ENCODE results near the gene RELN. TPM values are rescaled to one million over a fixed set of nuclear protein-coding genes. Genes with fewer than 3 reads are reported as not detected.
"Not testable (repeated sequence)": the region's sequence is repeated elsewhere in the genome, so short reads cannot be mapped to it uniquely, and the experiment has no call there.

RELN gene
- polyA plus RNA-seq, 1 donor = 2.1 TPM

GRCh38 chr7:103832438-103832837 is 157.0 kb downstream of the RELN start:
- no peak for DNase-seq

GRCh38 chr7:103824251-103824650 is 165.2 kb downstream of the RELN start:
- no peak for DNase-seq

GRCh38 chr7:103823084-103823483 is 166.4 kb downstream of the RELN start:
- DNase-seq = no peak

GRCh38 chr7:103821092-103821491 is 168.4 kb downstream of the RELN start:
- DNase-seq = no peak

GRCh38 chr7:103815972-103816371 is 173.5 kb downstream of the RELN start:
- DNase-seq = not testable (repeated sequence)

- no peak for DNase-seq
Measured at GRCh38 chr7:103813970-103814369, 175.5 kb downstream of the RELN start.

- DNase-seq = no peak
Measured at GRCh38 chr7:103811997-103812396, 177.5 kb downstream of the RELN start.

GRCh38 chr7:103811290-103811689 is 178.2 kb downstream of the RELN start:
- DNase-seq = no peak

- no peak for DNase-seq
Measured at GRCh38 chr7:103810112-103810744, 179.2 kb downstream of the RELN start.

- no peak for DNase-seq
Measured at GRCh38 chr7:103809229-103809994, 180.0 kb downstream of the RELN start.

GRCh38 chr7:103805346-103805745 is 184.1 kb downstream of the RELN start:
- no peak for DNase-seq

- DNase-seq = no peak
Measured at GRCh38 chr7:103803631-103804030, 185.8 kb downstream of the RELN start.

- DNase-seq = no peak
Measured at GRCh38 chr7:103799298-103799697, 190.2 kb downstream of the RELN start.

- DNase-seq = no peak
Measured at GRCh38 chr7:103797647-103798307, 191.7 kb downstream of the RELN start.

GRCh38 chr7:103796327-103796962 is 193.0 kb downstream of the RELN start:
- no peak for DNase-seq

- no peak for DNase-seq
Measured at GRCh38 chr7:103795787-103796186, 193.7 kb downstream of the RELN start.

GRCh38 chr7:103795107-103795506 is 194.4 kb downstream of the RELN start:
- DNase-seq = no peak

GRCh38 chr7:103794424-103794823 is 195.0 kb downstream of the RELN start:
- DNase-seq = no peak

- no peak for DNase-seq
Measured at GRCh38 chr7:103793614-103794013, 195.8 kb downstream of the RELN start.

GRCh38 chr7:103791894-103792293 is 197.6 kb downstream of the RELN start:
- DNase-seq = no peak

GRCh38 chr7:103787041-103787440 is 202.4 kb downstream of the RELN start:
- not testable (repeated sequence) for DNase-seq

- no peak for DNase-seq
Measured at GRCh38 chr7:103784646-103785286, 204.7 kb downstream of the RELN start.

GRCh38 chr7:103781409-103781808 is 208.0 kb downstream of the RELN start:
- no peak for DNase-seq
